Prostate gland (tissue), 2 donors: Measurements from ENCODE around the gene ARHGEF40. TPM values are rescaled to one million over a fixed set of nuclear protein-coding genes. Genes with fewer than 3 reads are reported as not detected.

Experiments used
- DNase-seq: peaks from one replicate; pipeline ENCODE4 v3.0.0-alpha.2; 2019; ENCODE audit warnings: low spot score
- H3K27ac ChIP-seq, 2 donors: fragments of 200-600 bp; sonication (generic); 2 replicates each; pipeline ENCODE4 v1.5.1; 2017 to 2019
- H3K27me3 ChIP-seq: fragments of 200-600 bp; sonication (generic); replicated peaks from 2 replicates; pipeline ENCODE4 v1.5.1; 2019; ENCODE audit not compliant: insufficient read depth
- H3K36me3 ChIP-seq, 2 donors: fragments of 200-600 bp; sonication (generic); 1 replicate in 1 of 2; 2 replicates in 1 of 2; pipeline versions ENCODE4 v1.5.1 to v1.8.1; 2017 to 2019
- H3K4me1 ChIP-seq: fragments of 200-600 bp; sonication (generic); replicated peaks from 2 replicates; pipeline ENCODE4 v1.5.1; 2019
- H3K4me3 ChIP-seq, 2 donors: fragments of 200-600 bp; sonication (generic); 2 replicates each; pipeline ENCODE4 v1.5.1; 2017 to 2019
- H3K9me3 ChIP-seq: fragments of 200-600 bp; sonication (generic); 2 replicates; pipeline ENCODE4 v1.5.1; 2017
- CTCF ChIP-seq, 4 experiments: fragments of 200-600 bp in 2 of 4; fragments of 450-650 bp in 2 of 4; sonication (generic) in 2 of 4; IDR thresholded peaks; 1 replicate in 3 of 4; 2 replicates in 1 of 4; pipeline ENCODE4 v1.5.1; 2016 to 2019; ENCODE audit warnings: antibody characterized with exemption in 4 of 4, mild to moderate bottlenecking in 2 of 4, moderate library complexity in 2 of 4
- POLR2A ChIP-seq: fragments of 450-650 bp; IDR thresholded peaks from one replicate; pipeline ENCODE4 v1.6.1; 2016; ENCODE audit warnings: antibody characterized with exemption, mild to moderate bottlenecking
- POLR2AphosphoS5 ChIP-seq: sonication (generic); formaldehyde crosslinking; IDR thresholded peaks from one replicate; pipeline ENCODE4 v1.6.1; 2017; ENCODE audit warnings: antibody characterized with exemption
- WGBS: methylation state at CpG from one replicate; pipeline ENCODE4 v1.1.5; 2018; 5-methylcytosine and 5-hydroxymethylcytosine counted together
- intact Hi-C: fragments of 100-400 bp; cut with DNase I; formaldehyde crosslinking; loops from one replicate; pipeline ENCODE4 v1.14.2; 2022
- total RNA-seq, 2 donors: library from RNA; depleted of rRNA; stranded (reverse); fragments of >200 nt; gene quantifications; one replicate each; pipeline ENCODE4 v1.1.0, GENCODE V29; 2016

The ARHGEF40 gene
- total RNA-seq, result 10 to 100 TPM; 12.4 to 37.7 TPM

GRCh38 chr14:21070083-21070609 is at the start of gene ARHGEF40:
TSS of gene ARHGEF40 (plus strand) at chr14:21070304. CDS start at chr14:21070397, 93 bp downstream.
- peak; percentile 48 for DNase-seq
- peak within 1 kb of the TSS; percentile 51 to 62 for H3K4me3 ChIP-seq
- H3K27ac ChIP-seq, result peak within 1 kb of the TSS; percentile 77 to 79
- 0% methylated on average over 60 of the region's 63 CpGs for WGBS
- TF ChIP-seq POLR2AphosphoS5, result no peak
- peak; percentile 37 for TF ChIP-seq POLR2A
- no peaks in the 10 kb centered on the region for H3K9me3 ChIP-seq
- no peaks in the 10 kb centered on the region for H3K27me3 ChIP-seq
- intact Hi-C loops, result loop anchor here (2.0 kb wide), 1 partner anchor 35 kb away; no protein-coding TSS in a partner anchor
- H3K4me1 ChIP-seq, result peaks cover 15% of the 10 kb centered on the region
- H3K36me3 ChIP-seq, result no peaks in the 10 kb centered on the region

GRCh38 chr14:21020977-21021545 is 49.0 kb upstream of the ARHGEF40 start:
- DNase-seq, result peak; percentile 38
- TF ChIP-seq POLR2A (no peak), CTCF (IDR thresholded peaks at IDR 0.05) (no peak), POLR2AphosphoS5 (peak; percentile 80)
- no peaks in the 10 kb centered on the region for H3K9me3 ChIP-seq
- H3K27ac ChIP-seq, result peak overlapping the region; percentile 87 to 95
- H3K36me3 ChIP-seq, result peaks cover 0 to 5% of the 10 kb centered on the region in 2 donors
- H3K4me1 ChIP-seq, result peaks cover 4% of the 10 kb centered on the region
- H3K27me3 ChIP-seq, result no peaks in the 10 kb centered on the region
- no peak overlapping the region for H3K4me3 ChIP-seq
- intact Hi-C loops, result no loop called here
- WGBS, result 75% methylated on average over 5 of the region's 5 CpGs

GRCh38 chr14:21022686-21023085 is 47.4 kb upstream of the ARHGEF40 start:
- H3K4me3 ChIP-seq, result no peak overlapping the region
- no peak for TF ChIP-seq POLR2AphosphoS5
- no peak for TF ChIP-seq POLR2A
- TF ChIP-seq CTCF (IDR thresholded peaks at IDR 0.05), result no peak
- DNase-seq, result no peak
- H3K4me1 ChIP-seq, result peaks cover 4% of the 10 kb centered on the region
- no peaks in the 10 kb centered on the region for H3K36me3 ChIP-seq
- no peaks in the 10 kb centered on the region for H3K27me3 ChIP-seq
- no peaks in the 10 kb centered on the region for H3K9me3 ChIP-seq
- H3K27ac ChIP-seq, result peak overlapping the region; percentile 87 to 95
- intact Hi-C loops, result no loop called here
- 52% methylated on average over 5 of the region's 5 CpGs for WGBS

- no peaks in the 10 kb centered on the region for H3K36me3 ChIP-seq
- 43% methylated on average over 7 of the region's 7 CpGs for WGBS
- H3K9me3 ChIP-seq, result no peaks in the 10 kb centered on the region
- peaks cover 4% of the 10 kb centered on the region for H3K4me1 ChIP-seq
- H3K4me3 ChIP-seq, result peak overlapping the region in 1 of 2 donors; percentile 84
- peak overlapping the region; percentile 87 to 95 for H3K27ac ChIP-seq
- intact Hi-C loops, result no loop called here
- TF ChIP-seq POLR2AphosphoS5 (no peak), CTCF (IDR thresholded peaks at IDR 0.05) (no peak)
- no peak for DNase-seq
- H3K27me3 ChIP-seq, result no peaks in the 10 kb centered on the region
These were observed 46.9 kb upstream of the ARHGEF40 start for GRCh38 chr14:21023174-21023573.

- intact Hi-C loops, result loop anchor here (2.0 kb wide), 1 partner anchor 15 kb away; no protein-coding TSS in a partner anchor
- TF ChIP-seq POLR2AphosphoS5 (no peak), POLR2A (no peak), CTCF (IDR thresholded peaks at IDR 0.05) (no peak)
- WGBS, result 10% methylated on average over 17 of the region's 17 CpGs
- peak overlapping the region; percentile 70 to 84 for H3K4me3 ChIP-seq
- H3K9me3 ChIP-seq, result no peaks in the 10 kb centered on the region
- no peaks in the 10 kb centered on the region for H3K36me3 ChIP-seq
- peaks cover 4% of the 10 kb centered on the region for H3K4me1 ChIP-seq
- H3K27me3 ChIP-seq, result no peaks in the 10 kb centered on the region
- no peak for DNase-seq
- H3K27ac ChIP-seq, result peak overlapping the region; percentile 87 to 95
These were observed 46.1 kb upstream of the ARHGEF40 start for GRCh38 chr14:21023817-21024584.
